ENCODE measurements around the gene BTN2A1.
"Not testable (repeated sequence)": the region's sequence is repeated elsewhere in the genome, so short reads cannot be mapped to it uniquely, and the experiment has no call there.

The BTN2A1 gene

GRCh38 chr6:26457806-26458688, at the start of gene BTN2A1:
Gene BTN2A1, plus strand, starts transcription at chr6:26457955. Its CDS starts 682 bp downstream, at chr6:26458637.
- DNase-seq (ENCODE audit: low read depth in 3 of 3) = peak; percentile 35 to 60 (median 48)

- DNase-seq (ENCODE audit: low read depth in 3 of 3) = no peak
Observed at GRCh38 chr6:26408828-26409730, 48.7 kb upstream of the BTN2A1 start.

GRCh38 chr6:26411751-26412150, 46.0 kb upstream of the BTN2A1 start:
- no peak for DNase-seq (ENCODE audit: low read depth in 3 of 3)

GRCh38 chr6:26412228-26412627, 45.5 kb upstream of the BTN2A1 start:
- DNase-seq (ENCODE audit: low read depth in 3 of 3) = no peak

GRCh38 chr6:26412954-26413353, 44.8 kb upstream of the BTN2A1 start:
- DNase-seq (ENCODE audit: low read depth in 3 of 3) = no peak

- no peak for DNase-seq (ENCODE audit: low read depth in 3 of 3)
Observed at GRCh38 chr6:26414281-26414680, 43.5 kb upstream of the BTN2A1 start.

GRCh38 chr6:26415036-26415614, 42.6 kb upstream of the BTN2A1 start:
- DNase-seq (ENCODE audit: low read depth in 3 of 3) = no peak

- DNase-seq (ENCODE audit: low read depth in 3 of 3) = no peak
Observed at GRCh38 chr6:26415791-26416190, 42.0 kb upstream of the BTN2A1 start.

- DNase-seq (ENCODE audit: low read depth in 3 of 3) = no peak
Observed at GRCh38 chr6:26416288-26416687, 41.5 kb upstream of the BTN2A1 start.

- not testable (repeated sequence) for DNase-seq (ENCODE audit: low read depth in 3 of 3)
Observed at GRCh38 chr6:26418077-26418476, 39.7 kb upstream of the BTN2A1 start.

- DNase-seq (ENCODE audit: low read depth in 3 of 3) = not testable (repeated sequence)
Observed at GRCh38 chr6:26418795-26419194, 39.0 kb upstream of the BTN2A1 start.

- DNase-seq (ENCODE audit: low read depth in 3 of 3) = peak in 1 of 3 donors; percentile 31
Observed at GRCh38 chr6:26420688-26421171, 37.0 kb upstream of the BTN2A1 start.

GRCh38 chr6:26421259-26422144, 36.3 kb upstream of the BTN2A1 start:
- DNase-seq (ENCODE audit: low read depth in 3 of 3) = peak in 1 of 3 donors; percentile 24

- DNase-seq (ENCODE audit: low read depth in 3 of 3) = no peak
Observed at GRCh38 chr6:26422329-26422728, 35.4 kb upstream of the BTN2A1 start.

- DNase-seq (ENCODE audit: low read depth in 3 of 3) = no peak
Observed at GRCh38 chr6:26426691-26427450, 30.9 kb upstream of the BTN2A1 start.

GRCh38 chr6:26427451-26427809, 30.3 kb upstream of the BTN2A1 start:
- no peak for DNase-seq (ENCODE audit: low read depth in 3 of 3)

- DNase-seq (ENCODE audit: low read depth in 3 of 3) = no peak
Observed at GRCh38 chr6:26428206-26428605, 29.5 kb upstream of the BTN2A1 start.

GRCh38 chr6:26430787-26431186, 27.0 kb upstream of the BTN2A1 start:
- no peak for DNase-seq (ENCODE audit: low read depth in 3 of 3)

- DNase-seq (ENCODE audit: low read depth in 3 of 3) = no peak
Observed at GRCh38 chr6:26431258-26432172, 26.2 kb upstream of the BTN2A1 start.
